Measurements from ENCODE around the gene ZNF511. TPM values are rescaled to one million over a fixed set of nuclear protein-coding genes. Genes with fewer than 3 reads are reported as not detected.
"Not testable (repeated sequence)": the region's sequence is repeated elsewhere in the genome, so short reads cannot be mapped to it uniquely, and the experiment has no call there.

ZNF511 gene
- total RNA-seq, 1 experiment from 2014 or later = 89.4 TPM

GRCh38 chr10:133264461-133264860 is 44.3 kb upstream of the ZNF511 start:
- Histone ChIP-seq H2BK5ac (ENCODE audit: insufficient read length, low read length) (no peak overlapping the region), H4K20me1 (ENCODE audit: control insufficient read depth, insufficient read depth, insufficient read length) (peaks cover 3% of the 10 kb centered on the region), H3K79me2 (ENCODE audit: insufficient read depth, low read length) (no peaks in the 10 kb centered on the region), H3K9me3 (ENCODE audit: control insufficient read depth, low read depth, low read length) (no peaks in the 10 kb centered on the region), H2AK5ac (ENCODE audit: insufficient read length, low read length) (no peak overlapping the region), H3K23ac (ENCODE audit: insufficient read length, low read depth, low read length) (no peak overlapping the region), H3T11ph (ENCODE audit: low read length) (no peak overlapping the region), H2BK120ac (ENCODE audit: low read depth, low read length, poor library complexity, severe bottlenecking) (no peak overlapping the region), H3K27ac (ENCODE audit: insufficient read length, low read depth, low read length) (no peak overlapping the region), H2BK20ac (ENCODE audit: low read depth, low read length, poor library complexity, severe bottlenecking) (no peak overlapping the region), H3K14ac (ENCODE audit: insufficient read depth, low read length) (no peak overlapping the region; the same call in 1 of the 2 replicates), H2BK15ac (ENCODE audit: low read depth, low read length) (no peak overlapping the region), H4K91ac (ENCODE audit: insufficient read length, low read depth, low read length) (no peak overlapping the region), H3K23me2 (ENCODE audit: insufficient read length, low read depth, low read length, poor library complexity, severe bottlenecking) (peaks cover 7% of the 10 kb centered on the region), H3K27me3 (ENCODE audit: insufficient read depth, low read length) (no peaks in the 10 kb centered on the region; the same call in 1 of the 2 replicates), H3K9ac (ENCODE audit: extremely low read depth, insufficient read length, low read length) (no peak overlapping the region), H2AFZ (ENCODE audit: low read length) (no peak overlapping the region), H4K8ac (replicated peaks; ENCODE audit: insufficient read length, low read depth, low read length) (no peak overlapping the region), H3K79me1 (ENCODE audit: insufficient read depth, low read depth, low read length, poor library complexity, severe bottlenecking) (no peaks in the 10 kb centered on the region), H3K4me1 (ENCODE audit: insufficient read depth, low read length) (no peaks in the 10 kb centered on the region), H2BK12ac (ENCODE audit: insufficient read length, low read depth, low read length) (no peak overlapping the region), H3K56ac (ENCODE audit: insufficient read length, low read depth, low read length) (no peak overlapping the region), H4K5ac (ENCODE audit: insufficient read length, low read depth, low read length) (no peak overlapping the region), H3K18ac (ENCODE audit: insufficient read length, low read depth, low read length) (no peak overlapping the region), H3K4me2 (ENCODE audit: insufficient read depth, insufficient read length, low read length) (no peak overlapping the region), H3K4ac (ENCODE audit: low read depth, low read length) (no peak overlapping the region)
- H3K36me3 Mint-ChIP-seq (ENCODE audit: insufficient read depth in 1 of 3, low read depth in 3 of 3) = no peaks in the 10 kb centered on the region
- H3K9me3 Mint-ChIP-seq = no peaks in the 10 kb centered on the region
- H3K4me1 Mint-ChIP-seq = peaks cover 3 to 16% of the 10 kb centered on the region in 2 experiments; a peak in 3 of 4 replicates
- no peak overlapping the region; a peak in 1 of 5 replicates for H3K4me3 Mint-ChIP-seq
- TF ChIP-seq CTCF (conservative IDR thresholded peaks at IDR 0.05) = no peak
- no peak for DNase-seq
- WGBS (ENCODE audit: extremely low coverage, insufficient read length, low lambda C conversion rate) = no CpG with 5 or more reads among the region's 9 CpGs
- H3K27ac Mint-ChIP-seq = no peak overlapping the region
- peaks cover 19% of the 10 kb centered on the region for H3K27me3 Mint-ChIP-seq (ENCODE audit: low read depth)

- not testable (repeated sequence) for H3K23ac ChIP-seq (ENCODE audit: insufficient read length, low read depth, low read length); H4K5ac ChIP-seq (ENCODE audit: insufficient read length, low read depth, low read length); H3K9ac ChIP-seq (ENCODE audit: extremely low read depth, insufficient read length, low read length); H3T11ph ChIP-seq (ENCODE audit: low read length); H3K4ac ChIP-seq (ENCODE audit: low read depth, low read length); H3K4me1 ChIP-seq (ENCODE audit: insufficient read depth, low read length); H4K20me1 ChIP-seq (ENCODE audit: control insufficient read depth, insufficient read depth, insufficient read length); H3K79me1 ChIP-seq (ENCODE audit: insufficient read depth, low read depth, low read length, poor library complexity, severe bottlenecking); H2AFZ ChIP-seq (ENCODE audit: low read length); DNase-seq; H2BK12ac ChIP-seq (ENCODE audit: insufficient read length, low read depth, low read length); H3K4me2 ChIP-seq (ENCODE audit: insufficient read depth, insufficient read length, low read length); H3K27ac Mint-ChIP-seq; H3K23me2 ChIP-seq (ENCODE audit: insufficient read length, low read depth, low read length, poor library complexity, severe bottlenecking); H3K36me3 Mint-ChIP-seq (ENCODE audit: insufficient read depth in 1 of 3, low read depth in 3 of 3); H4K8ac ChIP-seq (replicated peaks; ENCODE audit: insufficient read length, low read depth, low read length); H3K4me3 Mint-ChIP-seq; H2BK15ac ChIP-seq (ENCODE audit: low read depth, low read length); H3K79me2 ChIP-seq (ENCODE audit: insufficient read depth, low read length); H3K9me3 ChIP-seq (ENCODE audit: control insufficient read depth, low read depth, low read length); H2BK20ac ChIP-seq (ENCODE audit: low read depth, low read length, poor library complexity, severe bottlenecking); H3K27me3 ChIP-seq (ENCODE audit: insufficient read depth, low read length); H3K27ac ChIP-seq (ENCODE audit: insufficient read length, low read depth, low read length); H2AK5ac ChIP-seq (ENCODE audit: insufficient read length, low read length); H3K9me3 Mint-ChIP-seq; H2BK5ac ChIP-seq (ENCODE audit: insufficient read length, low read length); H3K14ac ChIP-seq (ENCODE audit: insufficient read depth, low read length); H2BK120ac ChIP-seq (ENCODE audit: low read depth, low read length, poor library complexity, severe bottlenecking); H3K56ac ChIP-seq (ENCODE audit: insufficient read length, low read depth, low read length); H4K91ac ChIP-seq (ENCODE audit: insufficient read length, low read depth, low read length); H3K18ac ChIP-seq (ENCODE audit: insufficient read length, low read depth, low read length)
- no CpG with 5 or more reads among the region's 10 CpGs for WGBS (ENCODE audit: extremely low coverage, insufficient read length, low lambda C conversion rate)
- Mint-ChIP-seq H3K4me1 (peaks cover 3 to 16% of the 10 kb centered on the region in 2 experiments; a peak in 3 of 4 replicates), H3K27me3 (ENCODE audit: low read depth) (peaks cover 19% of the 10 kb centered on the region)
Measured at GRCh38 chr10:133265052-133265451, 43.7 kb upstream of the ZNF511 start.
